Astrocyte of the hippocampus (primary cell): Measurements from ENCODE around the gene MAN2B2.
"Not testable (repeated sequence)": the region's sequence is repeated elsewhere in the genome, so short reads cannot be mapped to it uniquely, and the experiment has no call there.

Source experiments
- DNase-seq: peaks from one replicate; pipeline ENCODE4 v3.0.0; 2011; ENCODE audit warnings: low read depth, low spot score

Gene MAN2B2

GRCh38 chr4:6613676-6614651, 39.0 kb downstream of the MAN2B2 start:
- no peak for DNase-seq

GRCh38 chr4:6614701-6615230, 39.8 kb downstream of the MAN2B2 start:
- DNase-seq: no peak

DNA sequence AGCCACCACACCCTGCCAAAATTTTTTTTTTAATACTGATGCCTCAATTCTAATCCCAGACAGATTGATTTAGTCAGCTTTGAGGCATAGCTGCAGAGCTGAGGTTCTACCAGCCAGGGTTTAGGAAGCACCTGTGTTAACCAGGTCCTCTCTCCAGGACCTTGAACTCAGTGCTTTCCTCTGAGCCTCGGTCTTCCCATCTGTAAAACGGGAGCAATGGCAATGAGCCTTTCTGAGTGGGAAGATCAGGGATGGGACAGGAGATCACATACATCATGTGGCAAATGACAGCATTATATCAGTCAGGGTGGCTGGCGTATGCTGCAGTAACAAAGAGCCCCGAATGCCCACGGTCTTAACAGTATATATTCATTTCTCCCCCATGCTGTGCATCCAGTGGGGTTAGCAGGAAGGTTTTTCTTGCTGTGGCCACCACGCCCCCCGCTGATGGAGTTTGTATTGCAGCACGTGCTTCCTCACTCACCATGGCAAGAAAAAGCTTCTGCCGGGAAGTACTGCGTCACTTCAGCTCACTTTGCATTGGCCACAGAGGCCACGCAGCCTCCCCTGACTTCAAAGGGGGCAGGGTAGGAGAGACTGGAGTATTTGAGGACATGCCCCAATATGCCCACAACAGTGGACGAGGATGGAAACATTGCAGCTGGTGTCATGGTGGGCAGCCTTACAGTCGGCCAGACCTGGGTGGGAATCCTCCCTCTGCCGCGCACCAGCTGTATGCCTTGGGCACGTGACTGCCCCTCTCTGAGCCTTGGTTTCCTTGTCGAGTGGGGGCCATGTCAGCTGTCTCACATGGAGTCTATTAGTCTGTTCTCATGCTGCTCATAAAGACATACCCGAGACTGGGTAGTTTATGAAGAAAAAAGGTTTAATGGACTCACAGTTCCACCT, 41.4 kb downstream of the MAN2B2 start:
- DNase-seq: no peak

- DNase-seq: no peak
Measured at GRCh38 chr4:6617246-6617645, 42.3 kb downstream of the MAN2B2 start.

DNA sequence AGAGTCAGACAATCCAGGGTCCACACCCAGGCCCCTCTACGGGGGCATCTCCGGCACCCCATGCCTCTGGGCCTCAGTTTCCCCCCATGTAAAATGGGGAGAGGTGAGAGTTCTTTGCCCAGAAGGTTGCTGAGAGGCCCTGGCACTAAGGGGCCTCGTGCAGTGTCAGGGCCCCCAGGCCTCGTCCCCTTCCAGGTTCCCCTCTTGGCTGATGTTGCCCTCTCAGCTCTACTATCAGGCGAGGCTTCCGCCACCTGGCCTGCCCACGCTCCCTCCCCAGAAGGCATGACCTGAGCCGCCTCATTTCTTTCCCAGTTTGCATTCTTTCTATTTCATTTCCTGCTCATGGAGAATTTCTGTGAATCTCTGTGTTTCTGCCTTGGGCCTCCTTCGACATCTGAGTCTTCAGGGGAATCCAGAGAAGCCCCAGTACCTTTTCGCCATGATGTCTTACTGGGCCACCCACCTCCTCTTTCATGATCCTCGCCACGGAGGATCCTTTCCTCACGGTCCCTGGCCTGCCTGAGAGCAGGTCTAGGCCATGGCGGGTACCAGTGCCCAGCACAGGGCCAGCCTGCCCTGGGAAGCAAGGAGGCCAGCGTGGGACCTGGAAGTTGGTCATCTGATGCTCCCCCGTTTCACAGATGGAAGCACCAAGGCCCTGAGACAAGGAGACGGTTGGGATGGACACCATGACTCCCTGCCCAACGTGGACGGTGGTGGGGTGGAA, 43.6 kb downstream of the MAN2B2 start:
- no peak for DNase-seq

DNA sequence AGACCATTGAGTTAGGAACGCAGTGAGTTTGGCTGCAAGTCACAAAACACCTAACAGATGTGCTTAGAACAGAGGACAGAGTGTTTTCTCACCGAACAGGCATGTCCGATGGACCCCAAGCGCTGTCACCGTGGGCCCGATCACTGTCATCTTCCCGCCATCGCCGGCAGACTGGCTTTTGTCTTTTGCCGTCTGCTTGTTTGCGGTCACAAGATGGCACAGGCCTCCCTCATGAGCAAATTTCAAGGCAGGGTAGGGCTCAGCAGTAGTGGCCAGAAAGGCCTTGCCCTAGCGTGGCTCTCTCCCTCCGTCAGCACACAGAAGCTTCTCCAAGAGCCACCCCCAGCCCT, 44.1 kb downstream of the MAN2B2 start:
- no peak for DNase-seq

DNA sequence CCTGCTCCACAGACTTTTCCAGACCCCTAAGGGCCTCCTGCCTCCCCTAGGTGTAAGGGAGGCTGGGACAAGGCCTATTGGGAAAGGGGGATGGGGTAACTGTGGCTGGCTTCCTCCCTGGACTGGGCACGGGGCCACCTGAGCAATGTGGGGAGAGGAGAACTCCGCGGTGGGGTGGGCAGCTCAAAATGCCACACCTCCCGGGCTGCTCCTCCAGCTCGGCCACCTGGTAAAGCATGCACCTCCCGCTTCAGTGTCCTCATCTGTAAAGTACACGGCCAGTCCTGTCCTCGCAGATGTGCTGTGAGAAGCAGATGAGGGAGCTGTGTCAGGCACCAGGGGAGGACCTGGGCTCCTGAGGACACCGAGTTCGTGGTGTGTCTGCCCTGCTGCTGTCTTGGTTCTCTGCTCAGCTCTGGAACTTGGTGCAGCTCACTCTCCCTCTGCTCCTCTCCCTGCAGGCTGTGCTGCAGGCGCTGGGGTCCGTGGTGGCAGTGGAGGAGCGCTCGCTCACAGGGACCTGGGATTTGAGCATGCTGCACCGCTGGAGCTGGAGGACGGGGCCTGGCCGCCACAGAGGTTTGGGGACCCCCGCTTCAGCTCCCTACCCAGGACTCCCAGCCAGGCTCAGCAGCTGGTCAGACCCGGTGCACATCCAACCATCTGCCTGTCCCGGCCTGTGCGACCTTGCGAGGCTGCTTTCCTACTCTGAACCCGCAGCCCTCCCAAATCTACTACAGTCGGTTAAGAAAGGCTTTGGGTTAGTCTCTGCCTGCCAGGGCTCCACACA, 44.7 kb downstream of the MAN2B2 start:
- DNase-seq: no peak

- DNase-seq: no peak
Measured at GRCh38 chr4:6620296-6620695, 45.3 kb downstream of the MAN2B2 start.

- DNase-seq: no peak
Measured at GRCh38 chr4:6620891-6621555, 46.0 kb downstream of the MAN2B2 start.

DNA sequence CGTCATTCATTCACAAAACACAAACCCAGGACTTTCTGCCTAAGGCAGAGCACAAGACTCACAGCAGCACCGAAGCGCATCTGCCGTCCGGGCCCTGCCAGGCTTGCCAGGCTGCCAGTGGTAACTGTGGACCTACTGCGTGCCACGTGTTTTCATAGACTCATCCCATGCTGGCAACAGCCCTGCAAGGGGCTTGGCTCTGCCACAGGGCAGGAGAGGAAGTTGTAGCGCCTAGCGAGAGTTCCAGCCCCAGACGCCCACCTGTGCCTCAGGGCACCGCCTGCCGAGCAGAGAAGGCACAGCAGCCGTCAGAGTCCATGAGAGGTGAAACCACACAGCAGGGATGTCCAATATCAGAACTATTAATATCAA, 46.6 kb downstream of the MAN2B2 start:
- DNase-seq: no peak

DNA sequence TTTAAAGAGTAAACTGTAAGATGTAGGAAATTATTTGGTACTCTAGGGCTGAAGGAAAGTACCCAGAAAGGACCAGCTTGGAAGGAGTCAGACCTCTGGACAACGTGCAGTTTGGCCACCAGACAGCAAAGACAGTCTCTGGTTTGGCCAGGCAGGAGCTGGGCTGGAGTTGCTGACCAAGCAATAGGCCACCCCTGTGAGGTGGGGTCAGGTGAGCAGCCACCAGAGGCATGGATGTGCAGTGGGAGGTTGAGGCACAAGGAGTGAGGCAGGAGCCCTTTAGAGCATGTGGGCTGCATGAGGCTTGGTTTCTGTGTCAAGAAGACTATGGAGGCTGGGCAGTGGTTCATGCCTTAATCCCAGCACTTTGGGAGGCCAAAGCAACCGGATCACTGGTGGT, 47.8 kb downstream of the MAN2B2 start:
- no peak for DNase-seq

DNA sequence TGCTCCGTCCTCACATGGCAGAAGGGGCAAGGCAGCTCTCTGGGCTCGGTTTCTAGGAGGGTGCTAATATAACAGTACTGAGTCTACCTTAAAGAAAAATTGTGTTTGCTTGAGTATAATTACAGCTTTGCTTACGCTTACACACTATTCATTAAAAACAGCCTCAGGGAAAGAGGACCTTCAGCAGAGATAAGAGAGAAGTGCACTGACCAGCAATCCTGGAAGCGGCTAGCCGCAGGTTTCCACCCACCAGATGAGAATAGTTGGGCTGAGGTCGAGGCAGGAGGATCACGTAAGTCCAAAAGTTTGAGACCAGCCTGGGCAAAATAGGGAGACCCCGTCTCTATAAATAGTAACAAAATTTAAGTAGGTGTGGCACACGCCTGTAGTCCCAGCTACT, 50.3 kb downstream of the MAN2B2 start:
- no peak for DNase-seq

GRCh38 chr4:6626066-6626465, 51.1 kb downstream of the MAN2B2 start:
- DNase-seq: no peak

GRCh38 chr4:6627832-6628231, 52.8 kb downstream of the MAN2B2 start:
- no peak for DNase-seq

DNA sequence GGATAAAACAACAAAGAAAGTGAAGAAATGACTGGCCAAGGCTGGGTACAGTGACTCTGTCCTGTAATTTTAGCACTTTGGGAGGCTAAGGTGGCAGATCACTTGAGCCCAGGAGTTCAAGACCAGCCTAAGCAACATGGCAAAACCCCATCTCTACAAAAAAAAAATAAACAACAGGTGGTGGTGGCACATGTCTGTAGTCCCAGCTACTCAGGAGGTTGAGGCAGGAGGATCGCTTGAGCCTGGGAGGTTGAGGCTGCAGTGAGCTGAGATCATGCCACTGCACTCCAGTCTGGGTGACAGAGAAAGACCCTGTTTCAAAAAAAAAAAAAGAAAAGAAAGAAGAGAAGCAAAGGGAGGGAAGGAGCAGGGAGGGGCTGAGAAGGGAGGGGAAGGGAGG, 53.5 kb downstream of the MAN2B2 start:
- DNase-seq: not testable (repeated sequence)

- no peak for DNase-seq
Measured at GRCh38 chr4:6632125-6632524, 57.1 kb downstream of the MAN2B2 start.

- DNase-seq: no peak
Measured at GRCh38 chr4:6633091-6633906, 58.3 kb downstream of the MAN2B2 start.

- DNase-seq: no peak
Measured at GRCh38 chr4:6634746-6635145, 59.8 kb downstream of the MAN2B2 start.

DNA sequence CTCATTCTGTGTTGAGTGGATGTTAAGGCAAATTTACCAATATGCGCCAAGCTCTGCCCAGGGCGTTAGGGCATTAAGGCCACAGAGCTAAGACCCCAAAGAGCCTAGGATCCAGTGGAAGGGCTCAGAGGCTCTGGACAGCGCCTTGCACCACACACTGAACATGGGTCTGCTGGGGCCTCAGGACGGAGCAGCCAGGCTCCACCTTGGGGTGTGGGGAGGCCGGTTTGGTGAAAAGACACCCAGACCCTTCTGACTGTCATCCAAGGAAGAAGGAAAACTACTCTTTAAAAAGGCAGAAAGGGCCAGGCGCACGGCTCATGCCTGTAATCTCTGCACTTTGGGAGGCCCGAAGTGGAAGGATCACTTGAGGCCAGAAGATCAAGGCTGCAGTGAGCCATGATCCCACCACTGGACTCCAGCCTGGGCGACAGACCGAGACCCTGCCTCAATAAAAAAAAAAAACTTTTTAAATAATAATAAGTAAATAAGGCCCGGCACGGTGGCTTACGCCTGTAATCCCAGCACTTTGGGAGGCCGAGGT, 64.2 kb downstream of the MAN2B2 start:
- no peak for DNase-seq
